ENCODE results near the gene PHF10. TPM values are rescaled to one million over a fixed set of nuclear protein-coding genes. Genes with fewer than 3 reads are reported as not detected.

Gene PHF10
- total RNA-seq, 4 donors from 2014 or later, result 41.5 to 93.1 (median 47.8) TPM

DNA sequence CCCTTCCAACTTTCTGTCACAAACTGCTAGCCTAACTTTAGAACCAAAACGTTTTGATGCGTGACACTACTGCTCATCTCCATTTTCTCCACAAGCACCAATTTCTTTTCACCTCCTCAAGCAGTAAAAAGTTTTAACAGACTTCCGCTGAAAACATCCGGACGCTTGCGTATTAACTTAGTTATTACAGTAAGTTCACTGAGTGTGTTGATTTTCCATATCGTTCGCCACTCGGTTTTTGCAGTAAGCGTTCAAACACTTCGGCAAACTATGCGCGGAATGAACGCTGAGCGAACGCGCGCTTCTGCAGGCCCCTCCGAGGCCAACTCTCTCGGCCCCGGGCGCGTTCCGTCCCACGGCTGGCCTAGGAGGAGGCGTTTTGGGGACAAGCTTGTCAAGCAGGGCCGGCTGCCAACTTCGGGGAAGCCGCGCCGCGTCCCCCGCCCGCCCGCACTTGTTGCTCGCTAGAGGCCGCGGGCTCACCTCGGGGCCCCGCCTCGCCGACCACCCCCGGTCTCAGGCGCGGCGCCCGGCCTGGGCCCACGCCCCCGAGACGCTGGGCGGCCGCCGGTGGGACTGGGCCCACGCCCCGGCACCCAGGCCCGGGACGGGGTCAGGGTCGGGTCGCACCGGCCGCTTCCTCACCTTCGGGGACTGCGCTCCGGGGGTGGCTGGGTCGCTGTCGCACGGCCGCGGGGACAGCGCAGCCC is 945 bp downstream of the PHF10 start:
- peak overlapping the region; percentile 96 for H3K27ac ChIP-seq
- H3K27me3 ChIP-seq, result no peaks in the 10 kb centered on the region
- no peaks in the 10 kb centered on the region for H3K9me3 ChIP-seq
- H3K4me3 ChIP-seq, result peak overlapping the region; percentile 91
- H3K4me1 ChIP-seq, result peaks cover 28% of the 10 kb centered on the region
- DNase-seq (ENCODE audit: low spot score in 2 of 2), result peak; percentile 91 to 92
- under 1% methylated on average over 27 of the region's 70 CpGs for WGBS
- peak in 1 of 3 donors; percentile 26 for TF ChIP-seq POLR2AphosphoS5 (IDR thresholded peaks at IDR 0.05)
- TF ChIP-seq, protein P1, sequence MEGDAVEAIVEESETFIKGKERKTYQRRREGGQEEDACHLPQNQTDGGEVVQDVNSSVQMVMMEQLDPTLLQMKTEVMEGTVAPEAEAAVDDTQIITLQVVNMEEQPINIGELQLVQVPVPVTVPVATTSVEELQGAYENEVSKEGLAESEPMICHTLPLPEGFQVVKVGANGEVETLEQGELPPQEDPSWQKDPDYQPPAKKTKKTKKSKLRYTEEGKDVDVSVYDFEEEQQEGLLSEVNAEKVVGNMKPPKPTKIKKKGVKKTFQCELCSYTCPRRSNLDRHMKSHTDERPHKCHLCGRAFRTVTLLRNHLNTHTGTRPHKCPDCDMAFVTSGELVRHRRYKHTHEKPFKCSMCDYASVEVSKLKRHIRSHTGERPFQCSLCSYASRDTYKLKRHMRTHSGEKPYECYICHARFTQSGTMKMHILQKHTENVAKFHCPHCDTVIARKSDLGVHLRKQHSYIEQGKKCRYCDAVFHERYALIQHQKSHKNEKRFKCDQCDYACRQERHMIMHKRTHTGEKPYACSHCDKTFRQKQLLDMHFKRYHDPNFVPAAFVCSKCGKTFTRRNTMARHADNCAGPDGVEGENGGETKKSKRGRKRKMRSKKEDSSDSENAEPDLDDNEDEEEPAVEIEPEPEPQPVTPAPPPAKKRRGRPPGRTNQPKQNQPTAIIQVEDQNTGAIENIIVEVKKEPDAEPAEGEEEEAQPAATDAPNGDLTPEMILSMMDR (IDR thresholded peaks at IDR 0.05), result no peak
- TF ChIP-seq POLR2A (IDR thresholded peaks at IDR 0.05), result peak in 1 of 2 donors; percentile 25
- no peak for TF ChIP-seq EP300 (IDR thresholded peaks at IDR 0.05)
- H3K36me3 ChIP-seq, result no peaks in the 10 kb centered on the region

DNA sequence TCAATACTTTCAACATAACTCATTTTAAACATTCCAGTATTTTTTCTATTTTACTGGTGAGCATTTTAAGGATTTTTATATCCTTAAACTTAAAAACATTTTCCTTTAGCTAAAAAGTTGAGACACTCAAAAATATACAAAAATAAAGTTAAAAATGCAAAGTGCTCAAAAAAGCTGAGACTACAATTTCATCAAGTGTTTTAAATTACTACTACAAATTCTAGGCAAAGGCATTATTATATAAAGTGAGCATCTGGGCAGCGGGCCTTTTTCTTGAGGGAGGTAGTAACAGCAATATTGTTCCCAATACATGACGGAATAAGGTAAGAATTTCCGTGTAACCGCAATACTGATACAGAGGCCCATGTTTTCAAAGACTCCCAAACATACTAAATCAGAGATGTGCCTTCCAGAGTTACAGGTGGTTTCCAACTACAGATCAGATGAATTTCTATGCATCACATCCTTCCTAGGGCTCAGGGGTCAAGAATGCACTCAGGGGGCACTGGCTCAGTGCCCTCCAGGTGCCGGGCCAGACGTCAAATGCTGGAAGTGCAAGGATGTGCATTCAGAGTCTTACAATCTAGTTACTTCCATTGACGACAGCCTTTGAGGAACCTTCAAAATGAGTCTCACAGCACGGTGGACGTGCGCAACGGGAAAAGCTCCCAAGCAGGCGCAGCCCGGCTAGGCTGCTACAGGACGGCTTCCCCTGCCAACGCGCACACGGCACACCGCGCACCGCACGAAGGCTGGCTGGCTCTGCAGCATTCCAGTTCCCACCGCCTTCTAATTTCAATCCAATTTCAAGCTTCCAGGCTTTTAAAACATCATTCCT is 1.7 kb downstream of the PHF10 start:
- peaks cover under 1% of the 10 kb centered on the region for H3K36me3 ChIP-seq
- TF ChIP-seq POLR2AphosphoS5 (IDR thresholded peaks at IDR 0.05), result no peak
- WGBS, result 2% methylated on average over 22 of the region's 22 CpGs
- no peaks in the 10 kb centered on the region for H3K27me3 ChIP-seq
- peaks cover 28% of the 10 kb centered on the region for H3K4me1 ChIP-seq
- no peak for DNase-seq (ENCODE audit: low spot score in 2 of 2)
- no peaks in the 10 kb centered on the region for H3K9me3 ChIP-seq
- H3K27ac ChIP-seq, result peak overlapping the region; percentile 96
- peak overlapping the region; percentile 91 for H3K4me3 ChIP-seq

DNA sequence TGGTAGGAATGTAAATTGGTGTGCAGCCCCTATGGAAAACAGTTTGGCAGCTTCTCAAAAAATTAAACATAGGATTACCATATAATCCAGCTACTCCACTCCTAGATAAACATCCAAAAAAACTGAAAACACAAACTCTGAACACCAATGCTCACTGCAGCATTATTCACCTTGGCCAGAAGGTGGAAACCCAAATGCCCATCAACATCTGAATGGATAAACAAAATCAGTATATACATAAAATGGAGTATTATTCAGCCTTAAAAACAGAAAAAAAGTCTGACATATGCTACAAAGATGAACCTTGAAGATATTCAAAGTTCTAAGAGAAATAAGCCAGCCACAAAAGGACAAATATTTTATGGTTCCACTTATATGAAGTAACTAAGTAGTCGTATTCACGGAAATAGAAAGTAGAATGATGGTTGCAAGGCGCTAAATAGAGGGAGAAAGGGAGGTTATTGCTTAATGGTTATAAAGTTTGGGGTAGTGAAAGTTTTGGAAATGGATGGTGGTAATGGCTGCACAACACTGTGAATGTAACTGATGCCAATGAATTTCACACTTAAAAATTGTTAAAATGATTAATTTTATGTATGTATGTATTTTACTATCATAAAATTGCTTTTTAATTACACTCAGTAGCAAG is 4.0 kb downstream of the PHF10 start:
- 89% methylated on average over 3 of the region's 3 CpGs for WGBS
- Histone ChIP-seq H3K27me3 (no peaks in the 10 kb centered on the region), H3K36me3 (peaks cover 19% of the 10 kb centered on the region), H3K27ac (no peak overlapping the region), H3K4me3 (no peak overlapping the region), H3K9me3 (no peaks in the 10 kb centered on the region), H3K4me1 (peaks cover 26% of the 10 kb centered on the region)
- TF ChIP-seq POLR2AphosphoS5 (IDR thresholded peaks at IDR 0.05) (no peak), EP300 (IDR thresholded peaks at IDR 0.05) (no peak), POLR2A (IDR thresholded peaks at IDR 0.05) (no peak)
- TF ChIP-seq, protein P1 (IDR thresholded peaks at IDR 0.05), result no peak
- DNase-seq (ENCODE audit: low spot score in 2 of 2), result no peak

DNA sequence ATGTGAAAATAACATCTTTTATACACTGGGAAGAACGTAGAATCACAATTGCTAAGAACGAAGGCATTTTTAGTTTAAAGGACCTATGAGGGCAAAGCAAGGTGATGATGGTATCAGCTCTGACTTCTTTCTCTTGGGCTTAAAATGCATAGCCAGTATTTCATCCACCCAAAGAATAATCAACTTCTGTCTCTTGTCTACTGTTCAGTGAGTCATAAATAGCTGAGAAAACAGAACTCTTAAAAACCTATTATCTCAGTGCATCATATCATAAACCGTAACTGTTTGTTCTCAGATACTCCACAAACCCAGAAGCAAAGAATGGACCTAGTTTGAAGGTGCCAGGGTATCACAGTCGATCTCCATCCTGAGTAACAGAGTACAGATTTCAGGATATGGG is 5.2 kb downstream of the PHF10 start:
- TF ChIP-seq, protein P1 (IDR thresholded peaks at IDR 0.05), result no peak
- no peak for TF ChIP-seq POLR2A (IDR thresholded peaks at IDR 0.05)
- TF ChIP-seq EP300 (IDR thresholded peaks at IDR 0.05), result no peak
- no peak for TF ChIP-seq POLR2AphosphoS5 (IDR thresholded peaks at IDR 0.05)
- peaks cover 31% of the 10 kb centered on the region for H3K36me3 ChIP-seq
- H3K27ac ChIP-seq, result no peak overlapping the region
- peaks cover 19% of the 10 kb centered on the region for H3K4me1 ChIP-seq
- H3K27me3 ChIP-seq, result no peaks in the 10 kb centered on the region
- 78% methylated on average over 4 of the region's 4 CpGs for WGBS
- no peak for DNase-seq (ENCODE audit: low spot score in 2 of 2)
- no peak overlapping the region for H3K4me3 ChIP-seq
- no peaks in the 10 kb centered on the region for H3K9me3 ChIP-seq

DNA sequence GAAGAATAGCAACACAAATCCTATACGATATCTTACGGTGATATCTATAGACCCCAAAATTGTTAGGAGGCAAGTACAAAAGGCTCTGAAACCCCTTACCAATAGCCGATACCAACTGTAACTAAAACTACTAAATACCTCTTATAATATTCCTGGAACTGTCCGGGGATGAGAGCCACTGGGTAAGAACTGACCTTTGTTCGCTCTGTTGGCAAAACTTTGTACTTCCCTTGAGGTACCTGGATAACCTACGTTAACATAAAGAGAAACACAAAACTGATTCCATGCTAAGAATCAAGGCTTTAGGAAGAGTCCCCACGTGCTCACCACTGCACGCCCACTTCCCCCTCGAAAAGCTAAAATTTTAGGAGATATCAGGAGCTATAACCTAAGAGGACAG is 9.7 kb downstream of the PHF10 start:
- Histone ChIP-seq H3K27ac (no peak overlapping the region), H3K9me3 (no peaks in the 10 kb centered on the region), H3K27me3 (no peaks in the 10 kb centered on the region), H3K36me3 (peaks cover 71% of the 10 kb centered on the region), H3K4me3 (no peak overlapping the region), H3K4me1 (no peaks in the 10 kb centered on the region)
- 96% methylated on average over 9 of the region's 9 CpGs for WGBS
- TF ChIP-seq POLR2A (IDR thresholded peaks at IDR 0.05), result no peak
- TF ChIP-seq, protein P1 (IDR thresholded peaks at IDR 0.05), result no peak
- no peak for TF ChIP-seq POLR2AphosphoS5 (IDR thresholded peaks at IDR 0.05)
- no peak for TF ChIP-seq EP300 (IDR thresholded peaks at IDR 0.05)
- no peak for DNase-seq (ENCODE audit: low spot score in 2 of 2)
